ENCODE measurements around the gene NRAP.
A peak's percentile ranks its signal among the peaks of the same experiment; 100 is the strongest.

NRAP gene

DNA sequence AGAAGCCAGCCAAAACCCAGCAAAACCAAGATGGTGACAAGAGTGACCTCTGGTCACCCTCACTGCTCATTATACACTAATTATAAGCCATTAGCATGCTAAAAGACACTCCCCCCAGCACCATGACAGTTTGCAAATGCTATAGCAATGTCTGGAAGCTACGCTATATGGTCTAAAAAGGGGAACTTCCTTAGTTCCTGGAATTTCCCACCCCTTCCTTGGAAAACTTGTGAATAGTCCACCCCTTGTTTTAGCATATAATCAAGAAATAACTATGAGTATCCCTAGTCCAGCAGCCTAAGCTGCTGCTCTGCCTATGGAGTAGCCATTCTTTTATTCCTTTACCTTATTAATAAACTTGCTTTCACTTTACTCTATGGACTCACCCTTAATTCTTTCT, 31.9 kb upstream of the NRAP start:
- peaks cover 19% of the 10 kb centered on the region for H3K36me3 ChIP-seq (ENCODE audit: control insufficient read depth, insufficient read depth, low read length)
- H3K4me1 ChIP-seq (ENCODE audit: control insufficient read depth, insufficient read depth, low read length), result no peaks in the 10 kb centered on the region
- H3K27me3 ChIP-seq (ENCODE audit: control insufficient read depth, insufficient read depth, low read length), result no peaks in the 10 kb centered on the region
- no peak overlapping the region for H3K27ac ChIP-seq (ENCODE audit: low read depth, low read length)
- H3K4me3 ChIP-seq (ENCODE audit: low read length), result no peak overlapping the region
- no peak overlapping the region for H3K9ac ChIP-seq (ENCODE audit: low read length)

- H3K9ac ChIP-seq (ENCODE audit: low read length), result no peak overlapping the region
- H3K36me3 ChIP-seq (ENCODE audit: control insufficient read depth, insufficient read depth, low read length), result peaks cover 17% of the 10 kb centered on the region
- no peaks in the 10 kb centered on the region for H3K4me1 ChIP-seq (ENCODE audit: control insufficient read depth, insufficient read depth, low read length)
- no peak overlapping the region for H3K27ac ChIP-seq (ENCODE audit: low read depth, low read length)
- H3K4me3 ChIP-seq (ENCODE audit: low read length), result no peak overlapping the region
- no peaks in the 10 kb centered on the region for H3K27me3 ChIP-seq (ENCODE audit: control insufficient read depth, insufficient read depth, low read length)
Measured at GRCh38 chr10:113693348-113693747, 29.5 kb upstream of the NRAP start.

DNA sequence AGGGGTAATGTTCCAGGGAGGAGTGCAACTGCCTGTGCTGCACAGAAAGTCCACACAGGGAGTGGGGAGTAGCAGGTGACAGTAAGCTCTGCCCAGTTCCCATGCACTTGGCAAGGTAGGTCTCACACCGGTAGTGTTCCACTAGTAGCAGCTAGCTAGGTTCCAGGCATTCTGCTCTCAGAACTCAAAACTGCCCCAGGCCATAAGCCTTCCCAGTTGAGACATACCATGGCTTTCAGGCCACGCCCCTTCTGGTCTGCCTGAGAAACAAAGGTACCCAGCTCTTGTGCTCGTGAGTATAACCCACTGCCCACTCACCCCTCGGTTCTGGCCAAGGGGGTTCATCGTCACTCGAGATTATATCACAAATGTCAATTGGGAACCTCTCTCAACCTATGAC, 28.4 kb upstream of the NRAP start:
- H3K36me3 ChIP-seq (ENCODE audit: control insufficient read depth, insufficient read depth, low read length), result peaks cover 14% of the 10 kb centered on the region
- no peak overlapping the region for H3K4me3 ChIP-seq (ENCODE audit: low read length)
- no peaks in the 10 kb centered on the region for H3K27me3 ChIP-seq (ENCODE audit: control insufficient read depth, insufficient read depth, low read length)
- no peak overlapping the region for H3K27ac ChIP-seq (ENCODE audit: low read depth, low read length)
- H3K9ac ChIP-seq (ENCODE audit: low read length), result no peak overlapping the region
- no peaks in the 10 kb centered on the region for H3K4me1 ChIP-seq (ENCODE audit: control insufficient read depth, insufficient read depth, low read length)

- H3K36me3 ChIP-seq (ENCODE audit: control insufficient read depth, insufficient read depth, low read length), result peaks cover 10% of the 10 kb centered on the region
- H3K4me3 ChIP-seq (ENCODE audit: low read length), result no peak overlapping the region
Measured at GRCh38 chr10:113691381-113691780, 27.5 kb upstream of the NRAP start.

DNA sequence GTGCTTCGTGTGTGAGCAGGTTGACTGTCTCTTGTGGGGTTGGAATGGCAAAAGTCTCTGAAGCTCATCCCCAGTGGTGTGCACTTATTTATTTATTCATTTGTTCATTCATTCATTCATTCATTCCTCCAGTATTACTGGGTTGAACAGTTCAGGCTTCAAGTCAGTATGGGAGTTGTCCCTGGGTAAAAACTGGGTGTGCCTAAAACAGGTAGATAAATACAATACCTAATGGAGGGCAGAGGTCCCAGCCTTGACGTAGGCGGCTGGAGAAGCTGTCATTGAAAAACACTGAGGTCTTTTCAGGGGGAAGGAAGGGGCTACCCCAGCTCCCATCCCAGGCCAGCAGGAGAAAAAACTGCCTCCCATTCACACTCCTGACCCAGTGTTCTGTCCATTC, 26.9 kb upstream of the NRAP start:
- Histone ChIP-seq H3K9ac (ENCODE audit: low read length) (no peak overlapping the region), H3K27me3 (ENCODE audit: control insufficient read depth, insufficient read depth, low read length) (no peaks in the 10 kb centered on the region), H3K4me1 (ENCODE audit: control insufficient read depth, insufficient read depth, low read length) (no peaks in the 10 kb centered on the region), H3K4me3 (ENCODE audit: low read length) (no peak overlapping the region), H3K27ac (ENCODE audit: low read depth, low read length) (no peak overlapping the region), H3K36me3 (ENCODE audit: control insufficient read depth, insufficient read depth, low read length) (peaks cover 10% of the 10 kb centered on the region)

More at GRCh38 chr10:113691381-113691780, 27.5 kb upstream of the NRAP start:
- Histone ChIP-seq H3K4me1 (ENCODE audit: control insufficient read depth, insufficient read depth, low read length) (no peaks in the 10 kb centered on the region), H3K9ac (ENCODE audit: low read length) (no peak overlapping the region), H3K27me3 (ENCODE audit: control insufficient read depth, insufficient read depth, low read length) (no peaks in the 10 kb centered on the region), H3K27ac (ENCODE audit: low read depth, low read length) (no peak overlapping the region)

- Histone ChIP-seq H3K4me3 (ENCODE audit: low read length) (no peak overlapping the region), H3K27ac (ENCODE audit: low read depth, low read length) (no peak overlapping the region), H3K9ac (ENCODE audit: low read length) (no peak overlapping the region), H3K27me3 (ENCODE audit: control insufficient read depth, insufficient read depth, low read length) (no peaks in the 10 kb centered on the region), H3K36me3 (ENCODE audit: control insufficient read depth, insufficient read depth, low read length) (peaks cover 10% of the 10 kb centered on the region), H3K4me1 (ENCODE audit: control insufficient read depth, insufficient read depth, low read length) (no peaks in the 10 kb centered on the region)
Measured at GRCh38 chr10:113689574-113689973, 25.7 kb upstream of the NRAP start.

DNA sequence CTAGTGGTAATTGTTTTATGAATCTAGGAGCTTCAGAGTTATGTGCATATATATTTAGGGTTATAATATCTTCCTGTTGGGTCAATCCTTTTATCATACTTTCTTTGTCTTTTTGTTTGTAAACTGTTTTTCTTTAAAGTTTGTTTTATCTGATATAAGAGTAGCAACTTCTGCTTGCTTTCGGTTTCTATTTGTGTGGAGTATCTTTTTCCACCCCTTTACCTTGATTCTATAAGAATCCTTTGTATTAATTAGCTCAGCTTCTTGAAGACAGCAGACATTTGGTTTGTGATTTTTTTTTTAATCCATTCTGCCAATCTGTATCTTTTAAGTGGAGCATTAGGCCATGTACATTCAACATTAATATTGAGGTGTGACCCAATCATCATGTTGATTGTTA, 25.2 kb upstream of the NRAP start:
- Histone ChIP-seq H3K4me3 (ENCODE audit: low read length) (no peak overlapping the region), H3K27me3 (ENCODE audit: control insufficient read depth, insufficient read depth, low read length) (no peaks in the 10 kb centered on the region), H3K9ac (ENCODE audit: low read length) (no peak overlapping the region), H3K36me3 (ENCODE audit: control insufficient read depth, insufficient read depth, low read length) (peaks cover 10% of the 10 kb centered on the region), H3K4me1 (ENCODE audit: control insufficient read depth, insufficient read depth, low read length) (no peaks in the 10 kb centered on the region), H3K27ac (ENCODE audit: low read depth, low read length) (no peak overlapping the region)

DNA sequence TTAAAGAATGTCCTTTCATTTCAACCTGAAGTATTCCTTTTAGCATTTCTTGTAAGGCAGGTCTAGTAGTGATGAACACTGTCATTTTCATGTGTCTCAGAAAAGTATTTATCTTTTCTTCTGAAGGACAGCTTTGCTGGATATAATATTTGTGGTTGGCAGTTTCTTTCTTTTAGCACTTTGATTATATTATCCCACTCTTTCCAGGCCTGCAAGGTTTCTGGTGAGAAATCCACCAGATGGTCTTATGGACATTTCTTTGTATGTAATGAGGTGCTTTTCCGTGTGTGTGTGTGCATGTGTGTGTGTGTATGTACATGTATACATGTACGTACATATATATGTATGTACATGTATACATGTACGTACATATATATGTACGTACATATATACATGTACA, 23.2 kb upstream of the NRAP start:
- no peaks in the 10 kb centered on the region for H3K4me1 ChIP-seq (ENCODE audit: control insufficient read depth, insufficient read depth, low read length)
- no peak overlapping the region for H3K4me3 ChIP-seq (ENCODE audit: low read length)
- H3K27me3 ChIP-seq (ENCODE audit: control insufficient read depth, insufficient read depth, low read length), result no peaks in the 10 kb centered on the region
- peaks cover under 1% of the 10 kb centered on the region for H3K36me3 ChIP-seq (ENCODE audit: control insufficient read depth, insufficient read depth, low read length)
- no peak overlapping the region for H3K27ac ChIP-seq (ENCODE audit: low read depth, low read length)
- no peak overlapping the region for H3K9ac ChIP-seq (ENCODE audit: low read length)

GRCh38 chr10:113686028-113686427, 22.2 kb upstream of the NRAP start:
- Histone ChIP-seq H3K27ac (ENCODE audit: low read depth, low read length) (no peak overlapping the region), H3K9ac (ENCODE audit: low read length) (no peak overlapping the region), H3K4me1 (ENCODE audit: control insufficient read depth, insufficient read depth, low read length) (no peaks in the 10 kb centered on the region), H3K36me3 (ENCODE audit: control insufficient read depth, insufficient read depth, low read length) (no peaks in the 10 kb centered on the region), H3K4me3 (ENCODE audit: low read length) (no peak overlapping the region), H3K27me3 (ENCODE audit: control insufficient read depth, insufficient read depth, low read length) (no peaks in the 10 kb centered on the region)

GRCh38 chr10:113683300-113683699, 19.5 kb upstream of the NRAP start:
- Histone ChIP-seq H3K9ac (ENCODE audit: low read length) (no peak overlapping the region), H3K27ac (ENCODE audit: low read depth, low read length) (no peak overlapping the region), H3K27me3 (ENCODE audit: control insufficient read depth, insufficient read depth, low read length) (no peaks in the 10 kb centered on the region), H3K4me1 (ENCODE audit: control insufficient read depth, insufficient read depth, low read length) (peaks cover 3% of the 10 kb centered on the region), H3K4me3 (ENCODE audit: low read length) (no peak overlapping the region), H3K36me3 (ENCODE audit: control insufficient read depth, insufficient read depth, low read length) (no peaks in the 10 kb centered on the region)

DNA sequence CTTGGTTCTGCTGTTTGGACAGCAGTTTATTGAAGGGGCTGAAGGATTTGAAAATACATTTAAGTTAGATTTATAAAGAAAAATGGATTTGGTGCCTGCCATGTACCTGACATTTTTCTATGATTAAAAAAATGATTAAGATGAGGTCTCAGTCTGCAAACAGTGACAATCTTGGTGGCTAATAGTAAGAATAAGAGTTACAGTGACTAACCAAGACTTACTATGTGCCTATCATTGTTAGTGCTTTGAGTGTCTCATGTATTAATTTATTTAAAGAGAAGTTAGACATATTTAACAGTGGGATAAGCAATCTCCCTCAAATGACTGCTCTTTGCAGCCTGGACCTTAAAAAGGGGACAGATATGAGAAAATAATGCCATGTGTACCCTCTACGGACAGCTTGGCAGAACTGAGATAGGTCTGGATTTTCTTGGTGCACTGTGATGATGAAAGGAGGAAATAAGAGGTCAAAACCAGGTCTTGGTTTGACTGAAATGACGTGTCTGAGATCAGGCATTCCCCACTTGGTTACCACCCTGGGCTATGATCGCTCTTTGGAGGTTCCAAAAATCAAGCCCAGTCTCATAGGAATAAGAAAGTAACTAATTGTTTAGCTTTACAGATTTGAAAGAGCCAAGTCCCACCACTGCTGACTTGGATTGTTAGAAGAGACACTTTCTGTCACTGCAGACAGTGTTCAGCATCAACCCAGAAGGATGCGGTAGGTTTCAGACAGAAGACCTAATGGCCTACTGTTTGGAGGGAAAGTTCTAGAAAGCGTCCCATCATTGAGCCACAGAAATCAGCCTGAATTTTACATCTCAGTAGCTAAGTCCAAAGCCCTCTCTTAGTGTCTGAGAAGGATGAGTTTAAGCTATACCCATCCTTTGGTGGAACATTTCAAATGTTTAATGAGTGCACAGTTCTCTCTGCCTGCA, 18.0 kb upstream of the NRAP start:
- Histone ChIP-seq H3K4me3 (ENCODE audit: low read length) (no peak overlapping the region), H3K4me1 (ENCODE audit: control insufficient read depth, insufficient read depth, low read length) (peaks cover 3% of the 10 kb centered on the region), H3K36me3 (ENCODE audit: control insufficient read depth, insufficient read depth, low read length) (no peaks in the 10 kb centered on the region), H3K9ac (ENCODE audit: low read length) (no peak overlapping the region), H3K27ac (ENCODE audit: low read depth, low read length) (no peak overlapping the region), H3K27me3 (ENCODE audit: control insufficient read depth, insufficient read depth, low read length) (no peaks in the 10 kb centered on the region)

DNA sequence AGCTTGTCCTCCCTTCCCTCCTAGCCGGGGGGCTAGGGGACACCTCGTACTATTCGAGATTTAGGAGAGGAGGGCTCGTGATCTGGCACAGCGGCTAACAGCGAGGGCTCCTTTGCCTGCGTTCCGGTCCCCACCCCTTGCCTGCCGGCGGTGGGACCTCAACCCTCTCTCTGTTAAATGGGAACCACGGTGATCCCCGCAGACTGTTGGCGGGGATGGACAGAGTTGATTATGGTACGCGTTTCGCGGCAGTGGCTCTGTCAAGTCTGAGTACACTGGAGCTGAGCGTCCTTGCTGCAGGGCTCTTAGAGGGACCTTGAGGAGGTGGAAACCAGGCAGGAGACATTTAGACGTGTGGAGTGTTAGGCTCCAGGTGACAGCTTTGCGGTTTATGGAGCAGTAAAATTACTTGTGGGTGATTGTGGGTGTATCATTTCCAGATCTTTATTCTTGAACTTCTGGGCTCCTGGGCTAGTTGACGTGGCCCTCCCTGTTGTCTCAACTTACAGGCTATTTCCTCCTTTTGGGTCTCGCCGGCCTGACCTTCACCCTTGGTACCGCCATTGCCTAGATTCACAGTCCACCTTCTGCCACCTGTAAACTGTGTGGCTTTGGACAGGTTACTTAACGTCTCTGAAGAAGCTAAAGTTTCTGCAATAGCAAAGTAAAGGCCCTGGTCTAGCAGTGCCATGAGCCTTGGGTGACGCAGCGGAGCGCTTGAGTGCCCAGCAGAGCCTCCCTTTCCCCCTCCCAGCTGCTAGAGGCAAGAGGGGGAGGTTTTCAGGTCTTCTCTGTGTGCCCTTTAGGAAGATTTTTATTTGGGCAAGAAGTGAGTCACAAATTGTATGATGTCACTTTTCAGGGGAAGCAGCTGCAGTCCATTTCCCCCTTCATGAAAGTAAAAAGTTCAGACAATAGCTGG, 16.6 kb upstream of the NRAP start:
- Histone ChIP-seq H3K9ac (ENCODE audit: low read length) (peak overlapping the region; percentile 98), H3K27me3 (ENCODE audit: control insufficient read depth, insufficient read depth, low read length) (no peaks in the 10 kb centered on the region), H3K4me1 (ENCODE audit: control insufficient read depth, insufficient read depth, low read length) (peaks cover 3% of the 10 kb centered on the region), H3K4me3 (ENCODE audit: low read length) (peak overlapping the region; percentile 93), H3K27ac (ENCODE audit: low read depth, low read length) (peak overlapping the region; percentile 93), H3K36me3 (ENCODE audit: control insufficient read depth, insufficient read depth, low read length) (no peaks in the 10 kb centered on the region)
